GM21576 (cell line): ENCODE data around the gene SLC49A4.

Experiments
- ATAC-seq: cut with Tn5 transposase; IDR thresholded peaks from one replicate; pipeline ENCODE4 v1.9.1; 2021; ENCODE audit warnings: mild to moderate bottlenecking, moderate library complexity; ENCODE audit not compliant: unreplicated experiment

The SLC49A4 gene

DNA sequence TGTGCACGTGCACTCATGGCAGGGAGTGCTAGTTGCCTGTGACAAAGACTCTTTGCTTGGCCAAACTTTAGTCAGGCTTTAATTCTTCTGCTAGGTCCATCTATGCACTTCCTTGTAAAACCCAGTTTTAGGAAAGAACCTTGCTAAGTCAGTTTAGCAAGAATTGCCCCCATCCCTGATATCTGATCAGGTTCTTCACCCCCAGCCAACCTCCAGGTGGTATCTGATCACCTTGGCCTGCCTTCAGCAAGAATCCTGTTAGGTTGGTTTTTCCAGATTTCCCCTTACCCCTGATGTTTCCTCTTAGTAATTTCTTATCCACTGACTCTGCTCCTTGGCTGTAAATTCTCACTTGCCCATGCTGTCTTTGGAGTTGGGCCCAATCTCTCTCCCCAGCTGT, 9.6 kb upstream of the SLC49A4 start:
- ATAC-seq, result no peak

DNA sequence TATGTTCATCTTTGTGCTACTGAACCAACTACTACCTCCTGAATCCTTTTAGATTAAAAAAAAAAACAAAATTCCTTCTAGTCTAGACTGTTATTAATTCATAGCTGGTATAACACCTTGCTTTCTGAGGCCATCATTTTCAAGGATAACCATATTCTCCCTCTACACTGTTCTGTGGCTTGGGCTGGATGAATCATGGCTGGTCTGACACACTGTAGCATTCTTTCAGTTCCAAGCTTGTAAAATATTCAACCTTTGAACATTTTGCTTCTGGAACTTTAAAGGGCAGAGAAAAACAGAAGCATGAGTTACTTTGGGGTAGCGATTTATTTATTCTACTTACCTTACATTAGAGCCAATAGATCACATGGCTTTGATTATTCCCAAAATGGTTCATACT, 8.8 kb upstream of the SLC49A4 start:
- ATAC-seq, result no peak

DNA sequence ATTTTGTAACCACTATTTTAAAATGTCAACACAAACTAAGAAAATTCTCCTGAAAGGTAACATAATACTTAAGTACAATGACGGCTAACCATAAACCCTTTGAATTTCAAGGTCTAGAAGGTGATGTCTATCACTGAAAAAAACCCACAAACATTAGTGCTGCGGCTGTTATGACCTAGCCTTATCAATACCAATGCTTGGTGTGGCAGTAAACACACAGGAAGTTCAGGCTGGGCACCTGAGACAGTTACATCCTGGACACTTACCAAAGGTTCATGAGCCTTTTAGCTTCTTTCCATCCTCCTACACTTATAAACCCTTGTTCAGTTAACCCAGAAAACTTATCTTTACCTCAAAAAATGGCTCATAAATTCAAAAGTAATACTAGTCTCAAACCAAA, 7.0 kb upstream of the SLC49A4 start:
- no peak for ATAC-seq

DNA sequence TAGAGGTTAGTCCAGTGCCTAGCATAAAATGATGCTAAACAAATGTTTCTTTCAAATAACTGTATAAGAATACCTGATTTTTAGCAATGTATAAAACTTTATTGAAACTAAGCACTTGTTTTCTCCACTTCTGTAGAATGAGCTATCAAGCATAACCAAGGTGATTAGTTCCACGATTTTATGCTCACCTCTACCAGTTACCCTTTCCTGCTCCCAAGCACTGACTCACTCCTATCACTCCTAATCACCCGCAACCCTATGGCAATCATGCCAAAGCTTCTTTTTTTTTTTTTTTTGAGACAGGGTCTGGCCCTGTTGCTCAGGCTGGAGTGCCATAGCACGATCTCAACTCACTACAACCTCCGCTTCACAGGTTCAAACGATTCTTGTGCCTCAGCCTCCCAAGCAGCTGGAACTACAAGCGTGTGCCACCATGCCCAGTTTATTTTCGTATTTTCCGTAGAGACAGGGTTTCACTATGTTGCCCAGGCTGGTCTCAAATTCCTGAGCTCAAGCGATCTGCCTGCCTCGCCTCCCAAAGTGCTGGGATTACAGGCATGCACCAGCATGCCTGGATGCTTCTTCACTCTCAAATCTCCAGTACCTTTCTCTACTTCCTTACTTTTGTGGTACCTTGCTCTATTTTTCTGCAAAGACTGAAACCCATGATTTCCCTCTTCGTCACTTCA, 5.1 kb upstream of the SLC49A4 start:
- no peak for ATAC-seq

DNA sequence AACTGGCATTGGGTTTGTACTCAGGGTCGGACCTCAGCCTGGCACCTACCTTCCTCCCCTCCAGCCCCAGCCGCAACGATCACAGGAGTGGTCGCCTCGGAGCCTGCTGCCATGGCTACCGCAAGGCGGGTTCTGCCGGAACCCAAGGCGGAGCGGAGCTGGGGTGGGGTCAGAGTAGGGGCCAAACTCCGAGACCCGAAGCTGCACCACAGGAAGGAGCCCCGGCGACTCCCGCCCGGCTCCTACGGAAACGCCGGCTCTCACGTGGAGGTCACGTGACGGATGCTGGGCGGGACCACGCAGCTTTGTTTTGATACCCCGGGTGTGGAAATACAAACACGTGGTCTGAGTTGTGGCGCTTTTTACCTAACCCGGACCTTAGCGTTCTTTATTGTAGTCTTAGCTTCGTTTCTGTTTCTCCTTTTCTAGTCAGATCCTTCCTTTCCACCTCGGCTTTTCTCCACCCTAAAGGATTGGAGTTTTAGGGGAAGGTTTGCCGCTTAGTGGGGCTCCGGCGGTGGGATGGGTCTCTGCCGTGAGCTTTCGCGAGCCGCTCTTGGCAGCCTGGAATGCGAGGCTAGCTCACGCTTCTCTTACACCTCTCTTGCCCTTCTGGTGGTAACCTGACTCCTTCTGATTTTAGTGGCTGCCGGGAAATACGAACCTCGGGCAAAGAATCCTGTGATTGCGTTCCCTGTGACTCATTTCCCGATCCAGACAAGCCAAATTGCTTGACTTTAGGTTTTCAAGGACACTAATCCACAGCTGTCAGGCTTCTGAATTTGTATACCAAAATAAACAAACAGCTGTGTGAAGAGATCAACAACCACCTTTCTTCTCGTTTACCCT, 1.1 kb upstream of the SLC49A4 start, which contains the start of gene HSPBAP1:
HSPBAP1 (minus strand) TSS at position 264 of the 849 bp plus-strand sequence; CDS start at position 113, 151 bp downstream.
- ATAC-seq, result peak; percentile 67

DNA sequence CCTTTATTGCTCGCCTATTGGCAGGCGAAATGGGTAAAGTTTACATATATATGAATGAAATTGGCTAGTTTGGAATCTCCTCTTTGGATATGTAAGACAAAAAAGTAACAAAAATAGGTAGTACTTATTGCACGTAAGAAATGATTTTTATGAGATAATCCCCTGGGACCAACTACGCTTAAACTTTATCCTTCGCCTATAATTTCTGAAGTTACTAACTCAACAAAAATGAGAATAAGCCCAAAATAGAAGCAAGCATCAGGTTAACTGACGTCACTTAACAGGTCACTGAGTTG, 438 bp upstream of the SLC49A4 start:
- no peak for ATAC-seq

DNA sequence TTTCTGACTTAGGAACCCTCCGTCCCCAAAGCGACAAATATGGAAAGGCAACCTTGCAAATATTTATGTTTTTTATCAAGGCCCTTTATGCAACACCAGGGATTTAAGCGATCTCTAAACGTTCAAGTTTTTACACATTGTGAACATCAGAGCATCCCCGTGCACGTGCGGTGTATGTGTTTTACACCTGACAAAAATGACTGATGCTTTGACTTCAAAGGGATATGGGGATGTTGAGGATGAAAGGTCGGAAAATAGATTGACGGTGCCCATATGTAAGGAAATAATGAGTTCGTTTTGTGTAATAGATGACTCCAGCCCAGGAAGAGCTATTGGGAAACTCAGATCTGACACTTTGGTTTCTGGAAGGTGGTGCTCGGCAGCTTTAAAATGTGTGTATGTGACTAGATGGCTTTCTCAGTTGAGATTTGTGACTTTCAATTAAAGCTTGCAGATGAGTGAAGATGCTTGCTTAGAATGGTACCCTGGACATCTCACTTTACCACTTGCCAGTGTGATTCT, 866 bp downstream of the SLC49A4 start:
- no peak for ATAC-seq

DNA sequence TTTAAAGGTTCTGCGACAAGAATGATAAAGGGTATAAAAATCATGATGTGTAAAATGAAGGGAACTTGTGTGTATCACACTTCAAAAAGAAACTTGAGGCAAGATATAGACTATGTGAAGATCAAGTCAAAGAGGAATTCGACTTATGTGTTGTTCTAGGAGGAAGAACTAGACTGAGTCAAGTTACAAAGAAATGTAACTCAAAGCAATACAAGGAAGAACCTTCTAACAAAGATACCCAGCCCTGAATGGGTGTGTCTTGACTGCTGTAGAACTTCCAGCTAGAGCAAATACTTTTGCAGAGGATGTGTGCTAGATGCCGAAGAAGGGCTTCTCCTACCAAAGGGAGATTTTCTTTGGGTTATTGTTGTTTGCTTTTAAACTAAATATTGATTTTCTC, 2.4 kb downstream of the SLC49A4 start:
- ATAC-seq, result no peak

DNA sequence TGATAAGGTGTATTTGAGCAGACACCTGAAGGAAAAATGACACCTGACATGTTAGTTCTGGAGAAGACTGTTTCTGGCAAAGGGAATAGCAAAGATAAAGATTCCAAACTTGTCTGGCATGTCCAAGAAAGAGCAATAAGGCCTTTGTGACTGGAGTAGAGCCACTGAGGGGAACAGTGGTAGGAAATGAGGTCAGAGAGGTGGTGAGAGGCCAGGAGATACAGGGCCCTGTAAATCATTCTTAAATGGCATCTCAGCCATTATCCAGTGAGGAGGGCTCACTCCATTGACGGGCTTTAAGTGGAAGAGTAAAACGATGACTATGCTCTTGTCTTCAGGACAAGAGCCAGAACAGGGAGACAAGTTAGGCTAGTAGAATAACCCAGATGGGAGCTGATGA, 4.5 kb downstream of the SLC49A4 start:
- no peak for ATAC-seq

DNA sequence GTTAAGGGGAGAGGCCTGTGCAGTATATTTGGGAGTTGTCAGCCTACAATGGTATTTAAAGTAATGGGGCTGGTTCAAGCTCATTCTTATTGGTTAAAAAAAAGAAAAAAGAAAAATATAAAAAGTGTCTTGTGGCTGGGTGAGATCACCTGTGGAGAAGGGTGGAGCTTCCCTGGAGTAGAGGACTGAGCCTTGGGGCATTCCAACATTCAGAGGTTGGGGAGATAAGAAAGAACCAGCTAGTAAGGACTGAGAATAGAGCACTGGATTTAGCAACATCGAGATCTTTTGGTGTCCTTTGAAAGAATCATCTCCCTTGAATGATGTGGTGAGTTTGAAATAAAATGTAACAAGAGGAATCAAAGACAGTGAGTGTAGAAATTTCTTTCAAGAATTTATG, 5.2 kb downstream of the SLC49A4 start:
- no peak for ATAC-seq

DNA sequence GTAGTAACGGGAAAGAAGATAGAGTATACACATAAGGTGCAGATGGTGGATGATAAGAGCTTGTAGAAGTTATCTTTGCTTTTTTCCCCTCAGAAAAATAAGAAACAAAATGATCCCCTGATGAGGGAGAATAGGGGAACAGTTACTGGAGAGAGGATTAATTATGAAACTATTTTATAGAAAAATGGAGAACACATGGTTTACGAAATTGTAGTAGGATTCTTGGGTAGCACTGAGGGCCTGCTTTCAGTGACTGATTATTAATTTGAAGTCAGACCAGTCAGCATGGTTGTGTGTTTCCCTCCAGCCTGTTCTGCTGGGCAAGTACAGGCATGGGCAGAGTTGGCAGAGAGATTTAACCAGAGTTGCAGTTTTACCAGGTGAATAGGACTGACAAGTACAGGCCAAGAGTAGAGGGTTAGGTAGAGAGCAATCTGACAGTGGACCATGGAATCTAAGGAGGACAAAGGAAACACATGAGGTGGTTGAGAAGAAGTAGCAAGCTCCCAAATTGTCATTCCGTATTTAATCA, 5.9 kb downstream of the SLC49A4 start:
- ATAC-seq, result no peak

DNA sequence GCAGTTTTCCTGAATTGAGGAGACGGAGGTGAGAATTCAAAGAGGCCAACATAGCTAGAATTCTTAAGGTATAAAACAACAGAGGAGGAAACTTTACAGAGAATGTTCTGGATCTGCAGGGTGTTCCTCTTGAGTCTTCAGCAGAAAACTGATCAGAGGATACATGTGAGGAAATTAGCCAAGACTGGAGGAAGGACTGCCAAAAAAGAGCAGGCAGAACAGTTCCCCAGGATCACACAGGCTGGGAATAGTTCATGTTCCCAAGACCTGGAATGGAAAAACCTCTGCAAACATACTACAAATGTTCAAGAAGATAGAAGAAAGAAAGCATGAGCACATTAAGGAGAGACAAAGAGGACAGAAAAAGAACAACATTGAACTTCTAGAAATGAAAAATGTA, 7.5 kb downstream of the SLC49A4 start:
- ATAC-seq, result no peak

DNA sequence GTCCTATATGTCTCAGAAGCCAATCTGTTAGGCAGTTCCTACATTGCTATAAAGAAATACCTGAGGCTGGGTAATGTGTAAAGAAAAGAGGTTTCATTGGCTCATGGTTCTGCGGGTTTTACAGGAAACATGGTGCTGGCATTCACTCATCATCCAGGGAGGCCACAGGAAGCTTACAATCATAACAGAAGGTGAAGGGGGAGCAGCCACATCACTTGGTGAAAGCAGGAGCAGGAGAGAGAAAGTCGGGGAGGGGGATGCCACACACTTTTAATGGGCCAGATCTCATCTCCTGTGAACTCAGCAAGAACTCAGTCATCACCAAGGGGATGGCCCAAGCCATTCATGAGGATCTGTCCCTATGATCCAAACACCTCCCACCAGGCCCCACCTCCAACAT, 9.1 kb downstream of the SLC49A4 start:
- ATAC-seq, result no peak

DNA sequence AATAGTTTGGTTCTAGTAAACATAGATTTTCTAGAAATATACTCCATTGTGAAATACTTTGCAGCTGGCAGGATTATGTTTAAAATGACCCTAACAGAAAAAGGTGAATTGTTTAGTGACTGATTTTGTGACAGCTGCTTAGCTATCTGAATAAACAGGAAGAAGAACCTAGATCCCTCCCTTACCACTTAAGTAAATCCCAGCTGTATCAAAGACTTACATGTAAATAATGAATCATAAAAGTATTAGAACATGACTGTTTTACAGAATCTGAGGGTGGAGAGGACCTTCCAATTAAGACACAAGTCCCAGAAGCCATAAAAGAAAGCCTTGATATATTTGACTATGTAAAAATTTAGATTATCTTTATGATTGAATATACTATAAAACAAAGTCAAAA, 15.9 kb downstream of the SLC49A4 start:
- ATAC-seq, result no peak

DNA sequence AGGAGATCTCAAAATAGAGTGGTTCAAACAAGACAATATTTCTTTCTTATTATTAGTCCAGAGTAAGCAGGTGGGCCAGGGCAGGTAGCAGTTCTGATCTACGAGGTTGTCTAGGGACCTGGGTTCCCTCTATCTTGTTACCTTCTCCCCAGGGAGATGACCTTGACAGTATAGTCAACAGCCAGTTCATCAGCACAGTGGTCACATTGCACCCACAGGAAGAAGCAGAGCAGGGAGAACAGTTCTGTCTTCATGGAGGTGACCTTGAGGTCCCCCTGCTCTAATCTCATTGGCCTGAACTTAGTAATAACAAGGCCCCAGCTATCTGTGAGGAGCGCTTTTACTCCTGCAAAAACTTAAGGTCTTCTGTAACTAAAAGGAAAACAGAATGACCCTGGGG, 21.7 kb downstream of the SLC49A4 start:
- no peak for ATAC-seq

DNA sequence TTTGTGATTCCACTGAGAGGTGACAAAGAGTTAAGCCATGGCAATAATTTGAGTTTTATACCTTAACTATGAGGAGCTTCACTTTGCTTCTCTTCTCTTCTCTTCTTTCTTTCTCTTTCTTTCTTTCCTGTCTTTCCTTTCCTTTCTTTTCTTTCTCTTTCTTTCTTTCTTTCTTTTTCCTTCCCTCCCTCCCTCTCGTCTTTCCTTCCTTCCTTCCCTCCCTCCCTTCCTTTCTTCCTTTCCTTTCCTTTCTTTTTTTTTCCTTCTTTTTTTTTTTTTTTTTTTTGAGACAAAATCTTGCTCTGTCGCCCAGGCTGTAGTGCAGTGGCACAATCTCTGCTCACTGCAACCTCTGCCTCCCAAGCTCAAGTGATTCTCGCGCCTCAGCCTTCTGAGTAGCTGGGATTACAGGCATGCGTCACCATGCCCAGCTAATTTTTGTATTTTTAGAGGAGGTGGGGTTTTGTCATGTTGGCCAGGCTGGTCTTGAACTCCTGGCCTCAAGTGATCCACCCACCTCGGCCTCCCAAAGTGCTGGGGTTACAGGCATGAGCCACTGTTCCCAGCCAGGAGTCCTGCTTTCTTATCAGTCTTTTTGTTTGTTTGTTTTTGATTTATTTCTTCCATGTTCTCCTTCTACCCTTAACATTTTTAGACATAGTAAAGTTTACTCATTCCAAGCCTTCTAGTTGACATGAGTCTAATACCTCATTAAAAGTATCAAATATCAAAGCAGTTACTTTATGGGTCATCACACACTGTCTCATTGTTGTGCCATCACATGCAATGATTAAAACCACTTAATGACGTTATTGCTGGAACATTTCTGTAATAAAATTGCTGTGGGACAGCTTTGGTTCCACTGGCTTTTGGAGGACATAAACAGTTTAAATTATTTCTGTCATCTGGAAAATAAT, 29.9 kb downstream of the SLC49A4 start:
- ATAC-seq, result no peak

DNA sequence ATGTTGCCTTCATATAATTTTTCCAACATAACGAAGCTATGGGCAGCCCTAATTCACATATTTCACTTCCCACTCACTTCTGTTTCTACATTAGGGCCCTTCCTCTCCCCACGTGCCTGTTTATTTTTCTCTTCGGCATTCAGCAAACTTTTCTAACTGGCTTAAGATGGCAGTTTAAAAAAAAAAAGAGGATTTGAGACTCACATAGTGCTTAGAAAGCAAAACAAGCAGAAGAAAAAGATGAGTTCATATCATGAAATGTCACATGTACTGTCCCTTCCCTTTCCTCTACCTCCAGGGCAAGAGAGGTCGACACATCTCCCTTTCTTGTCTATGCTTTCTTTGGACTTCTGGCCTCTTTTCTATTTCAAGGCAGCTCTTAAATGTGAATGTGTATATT, 30.6 kb downstream of the SLC49A4 start:
- ATAC-seq, result no peak

DNA sequence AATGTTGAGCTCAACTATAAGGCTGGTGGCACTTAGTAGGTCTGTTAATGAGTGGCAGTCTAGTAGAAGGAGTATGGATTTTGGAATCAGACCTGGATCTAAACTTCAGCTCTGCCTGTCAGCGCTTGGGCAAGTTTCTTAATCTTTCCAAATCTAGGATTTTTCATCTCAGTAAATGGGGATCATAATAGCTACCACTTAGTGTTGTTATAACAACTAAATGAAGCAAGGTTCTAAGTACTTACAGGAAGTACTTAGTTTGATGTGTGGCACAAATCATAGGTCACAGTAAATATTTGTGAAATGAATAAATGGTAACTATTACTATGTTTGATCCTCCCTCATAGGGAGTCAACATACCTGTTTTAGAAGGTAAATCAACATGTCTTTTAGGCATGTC, 31.4 kb downstream of the SLC49A4 start:
- no peak for ATAC-seq

DNA sequence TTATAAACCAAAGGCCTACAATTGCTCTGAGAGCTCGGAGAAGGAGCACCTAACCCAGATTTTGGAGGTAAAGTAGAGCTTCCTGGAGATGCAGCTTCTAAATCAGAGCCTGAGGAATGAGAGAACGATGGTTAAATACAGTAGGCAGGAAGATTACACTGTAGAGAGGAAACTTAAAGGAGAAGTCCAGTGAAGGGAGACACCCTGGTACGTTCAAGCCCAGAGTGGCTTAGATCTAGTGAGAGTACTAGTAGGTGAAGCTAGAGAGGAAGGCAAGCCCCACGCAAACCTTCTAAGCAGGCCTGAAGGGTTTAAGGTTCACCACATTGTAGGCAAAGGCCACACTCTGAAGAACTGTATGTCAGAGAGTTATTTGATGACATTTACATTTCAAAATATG, 33.4 kb downstream of the SLC49A4 start:
- ATAC-seq, result no peak

DNA sequence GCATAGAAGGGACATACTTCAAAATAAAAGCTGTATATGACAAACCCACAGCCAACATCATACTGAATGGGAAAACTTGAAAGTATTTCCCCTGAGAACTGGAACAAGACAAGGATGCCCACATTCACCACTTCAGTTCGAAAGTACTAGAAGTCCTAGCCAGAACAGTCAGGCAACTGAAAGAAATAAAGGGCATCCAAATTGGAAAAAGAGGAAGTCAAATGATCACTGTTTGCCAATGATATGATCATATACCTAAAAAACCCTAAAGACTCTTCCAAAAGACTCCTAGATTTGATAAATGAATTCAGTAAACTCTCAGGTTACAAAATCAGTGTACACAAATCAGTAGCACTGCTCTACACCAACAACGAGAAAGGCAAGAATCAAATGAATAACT, 40.7 kb downstream of the SLC49A4 start:
- ATAC-seq, result no peak

DNA sequence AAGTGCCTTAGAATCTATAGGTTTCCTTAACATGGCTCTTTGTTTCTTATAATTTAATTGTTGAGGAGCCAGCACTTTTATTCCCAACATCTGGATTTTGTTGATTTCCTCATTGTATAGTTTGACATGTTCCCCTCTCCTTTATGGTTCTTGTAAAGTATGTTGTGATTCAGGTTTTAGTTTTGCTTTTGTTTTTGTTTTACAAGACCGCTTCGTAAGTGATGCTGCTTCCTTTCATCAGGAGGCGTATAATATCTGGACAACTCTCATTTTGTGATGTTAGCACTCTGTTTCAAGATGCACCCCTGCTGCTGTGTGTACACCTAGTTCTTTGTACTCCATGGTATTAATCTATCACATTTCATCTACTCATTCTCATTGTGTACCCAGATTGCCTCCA, 48.7 kb downstream of the SLC49A4 start:
- ATAC-seq, result no peak
